HCT116 (cell line): ENCODE measurements around the gene ZNF227.
"Not testable (repeated sequence)": the region's sequence is repeated elsewhere in the genome, so short reads cannot be mapped to it uniquely, and the experiment has no call there.

Source experiments
- EZH2 ChIP-seq: fragments of 200-600 bp; sonication (generic); IDR thresholded peaks from 2 replicates; pipeline ENCODE4 v1.6.1; 2017; ENCODE audit warnings: antibody characterized with exemption, mixed run types
- POLR2A ChIP-seq: IDR thresholded peaks from 2 replicates; pipeline ENCODE4 v1.7.0; 2011; ENCODE audit warnings: borderline replicate concordance; ENCODE audit not compliant: insufficient read depth, insufficient read length; ENCODE audit errors: extremely low read depth
- POLR2AphosphoS5 ChIP-seq: IDR thresholded peaks from 2 replicates; pipeline ENCODE4 v1.6.1; 2011; ENCODE audit warnings: mild to moderate bottlenecking, low read depth, low read length, moderate library complexity
- RAD21 ChIP-seq: IDR thresholded peaks from 2 replicates; pipeline ENCODE4 v1.6.1; 2012; ENCODE audit warnings: low read depth, mild to moderate bottlenecking
- SRF ChIP-seq: IDR thresholded peaks from 2 replicates; pipeline ENCODE4 v1.6.1; 2012; ENCODE audit warnings: low read depth
- TF ChIP-seq, protein P1 (sequence below), 3 experiments: fragments of 200-600 bp in 1 of 3; sonication (generic) in 1 of 3; IDR thresholded peaks in 2 of 3; conservative IDR thresholded peaks in 1 of 3; 2 replicates each; pipeline ENCODE4 v1.5.1; 2012 to 2017; ENCODE audit warnings: low read depth in 2 of 3, low read length in 2 of 3, antibody characterized with exemption in 1 of 3, borderline replicate concordance in 1 of 3, control low read depth in 1 of 3, mild to moderate bottlenecking in 1 of 3, mixed read lengths in 1 of 3, mixed run types in 1 of 3, moderate library complexity in 1 of 3; ENCODE audit not compliant: insufficient read depth in 1 of 3
- TF ChIP-seq, protein P2 (sequence below): IDR thresholded peaks from 2 replicates; pipeline ENCODE4 v1.6.1; 2011; ENCODE audit warnings: mild to moderate bottlenecking, low read length, moderate library complexity; ENCODE audit not compliant: insufficient replicate concordance; ENCODE audit errors: extremely low read depth
- TF ChIP-seq, protein P3 (sequence below): IDR thresholded peaks from 2 replicates; pipeline ENCODE4 v1.6.1; 2012

DNA sequence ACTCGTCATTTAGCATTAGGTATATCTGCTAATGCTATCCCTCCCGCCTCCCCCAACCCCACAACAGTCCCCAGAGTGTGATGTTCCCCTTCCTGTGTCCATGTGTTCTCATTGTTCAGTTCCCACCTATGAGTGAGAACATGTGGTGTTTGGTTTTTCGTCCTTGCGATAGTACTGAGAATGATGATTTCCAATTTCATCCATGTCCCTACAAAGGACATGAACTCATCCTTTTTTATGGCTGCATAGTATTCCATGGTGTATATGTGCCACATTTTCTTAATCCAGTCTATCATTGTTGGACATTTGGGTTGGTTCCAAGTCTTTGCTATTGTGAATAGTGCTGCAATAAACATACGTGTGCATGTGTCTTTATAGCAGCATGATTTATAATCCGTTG lies 8.4 kb downstream of the ZNF227 start:
- TF ChIP-seq POLR2AphosphoS5, RAD21, EZH2, POLR2A, SRF: not testable (repeated sequence)
- TF ChIP-seq, protein P1, sequence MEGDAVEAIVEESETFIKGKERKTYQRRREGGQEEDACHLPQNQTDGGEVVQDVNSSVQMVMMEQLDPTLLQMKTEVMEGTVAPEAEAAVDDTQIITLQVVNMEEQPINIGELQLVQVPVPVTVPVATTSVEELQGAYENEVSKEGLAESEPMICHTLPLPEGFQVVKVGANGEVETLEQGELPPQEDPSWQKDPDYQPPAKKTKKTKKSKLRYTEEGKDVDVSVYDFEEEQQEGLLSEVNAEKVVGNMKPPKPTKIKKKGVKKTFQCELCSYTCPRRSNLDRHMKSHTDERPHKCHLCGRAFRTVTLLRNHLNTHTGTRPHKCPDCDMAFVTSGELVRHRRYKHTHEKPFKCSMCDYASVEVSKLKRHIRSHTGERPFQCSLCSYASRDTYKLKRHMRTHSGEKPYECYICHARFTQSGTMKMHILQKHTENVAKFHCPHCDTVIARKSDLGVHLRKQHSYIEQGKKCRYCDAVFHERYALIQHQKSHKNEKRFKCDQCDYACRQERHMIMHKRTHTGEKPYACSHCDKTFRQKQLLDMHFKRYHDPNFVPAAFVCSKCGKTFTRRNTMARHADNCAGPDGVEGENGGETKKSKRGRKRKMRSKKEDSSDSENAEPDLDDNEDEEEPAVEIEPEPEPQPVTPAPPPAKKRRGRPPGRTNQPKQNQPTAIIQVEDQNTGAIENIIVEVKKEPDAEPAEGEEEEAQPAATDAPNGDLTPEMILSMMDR (IDR thresholded peaks at IDR 0.05 in 2 of 3, conservative IDR thresholded peaks at IDR 0.05 in 1 of 3; ENCODE audit: borderline replicate concordance in 1 of 3, insufficient read depth in 1 of 3, low read depth in 2 of 3, low read length in 2 of 3): not testable (repeated sequence)
- TF ChIP-seq, protein P2, sequence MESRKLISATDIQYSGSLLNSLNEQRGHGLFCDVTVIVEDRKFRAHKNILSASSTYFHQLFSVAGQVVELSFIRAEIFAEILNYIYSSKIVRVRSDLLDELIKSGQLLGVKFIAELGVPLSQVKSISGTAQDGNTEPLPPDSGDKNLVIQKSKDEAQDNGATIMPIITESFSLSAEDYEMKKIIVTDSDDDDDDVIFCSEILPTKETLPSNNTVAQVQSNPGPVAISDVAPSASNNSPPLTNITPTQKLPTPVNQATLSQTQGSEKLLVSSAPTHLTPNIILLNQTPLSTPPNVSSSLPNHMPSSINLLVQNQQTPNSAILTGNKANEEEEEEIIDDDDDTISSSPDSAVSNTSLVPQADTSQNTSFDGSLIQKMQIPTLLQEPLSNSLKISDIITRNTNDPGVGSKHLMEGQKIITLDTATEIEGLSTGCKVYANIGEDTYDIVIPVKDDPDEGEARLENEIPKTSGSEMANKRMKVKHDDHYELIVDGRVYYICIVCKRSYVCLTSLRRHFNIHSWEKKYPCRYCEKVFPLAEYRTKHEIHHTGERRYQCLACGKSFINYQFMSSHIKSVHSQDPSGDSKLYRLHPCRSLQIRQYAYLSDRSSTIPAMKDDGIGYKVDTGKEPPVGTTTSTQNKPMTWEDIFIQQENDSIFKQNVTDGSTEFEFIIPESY: not testable (repeated sequence)
- TF ChIP-seq, protein P3, sequence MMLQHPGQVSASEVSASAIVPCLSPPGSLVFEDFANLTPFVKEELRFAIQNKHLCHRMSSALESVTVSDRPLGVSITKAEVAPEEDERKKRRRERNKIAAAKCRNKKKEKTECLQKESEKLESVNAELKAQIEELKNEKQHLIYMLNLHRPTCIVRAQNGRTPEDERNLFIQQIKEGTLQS: not testable (repeated sequence)
